GM12891 (cell line): ENCODE results near the gene TMEM178B.

Source experiments
- POLR2A ChIP-seq: IDR thresholded peaks from 2 replicates; pipeline ENCODE4 v1.6.1; 2011; ENCODE audit warnings: low read depth, low read length, control low read depth
- POLR2AphosphoS5 ChIP-seq: IDR thresholded peaks from 2 replicates; pipeline ENCODE4 v1.6.1; 2011; ENCODE audit warnings: low read depth, low read length, control low read depth

DNA sequence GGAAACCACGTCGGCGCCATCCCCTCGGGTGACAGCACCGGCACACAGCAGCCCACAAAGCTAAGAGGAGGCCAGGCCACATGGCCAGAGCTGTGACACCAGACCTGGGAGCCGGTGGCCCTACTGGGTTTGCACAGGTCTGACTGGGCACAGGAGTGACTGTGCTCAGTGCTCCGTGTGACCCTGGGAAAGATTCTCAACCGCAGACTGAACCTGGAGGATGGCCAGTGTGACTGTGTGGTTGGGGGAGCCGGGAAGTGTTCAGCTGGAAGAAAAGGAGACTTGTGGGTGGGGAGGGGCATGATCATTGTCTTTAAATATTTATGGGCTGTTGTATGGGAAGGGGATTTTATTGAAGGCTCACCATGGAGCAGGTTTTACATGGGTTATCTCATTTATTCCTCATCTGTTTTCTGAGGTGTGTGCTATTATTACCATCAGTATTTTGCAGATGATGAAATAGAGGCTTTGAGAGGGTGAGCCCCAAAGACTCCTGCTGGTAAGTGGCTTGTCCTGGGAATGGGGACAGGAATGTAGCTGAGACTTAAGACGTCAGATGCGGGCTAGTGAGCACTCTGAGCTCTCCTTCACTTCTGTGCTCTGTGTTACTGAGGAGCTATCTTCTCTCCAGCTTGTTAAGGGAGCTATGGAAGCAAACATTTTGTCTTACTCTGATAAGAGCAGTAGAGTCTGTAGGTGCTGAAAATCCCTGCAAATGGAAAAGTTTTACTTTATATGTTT lies 127.5 kb downstream of the TMEM178B start:
- TF ChIP-seq POLR2A (no peak), POLR2AphosphoS5 (no peak)
